PC-3 (cell line): ENCODE measurements around the gene PXT1. TPM values are rescaled to one million over a fixed set of nuclear protein-coding genes. Genes with fewer than 3 reads are reported as not detected.

Experiments used
- ATAC-seq: fragments of 200-7000 bp; cut with Tn5 transposase; 2 replicates; pipeline ENCODE4 v1.9.1; 2020; ENCODE audit warnings: mild to moderate bottlenecking, moderate library complexity
- BruUV-seq: library from RNA; stranded (reverse); fragments of 400-500 nt; replicated peaks from 2 replicates; lab custom pipeline; 2021; lab: Mats Ljungman, UMichigan
- CTCF ChIA-PET: fragments of 300-600 bp; sonication (Branson Sonifier 250); formaldehyde crosslinking; loops from one replicate; lab custom pipeline; 2022; ENCODE audit warnings: antibody characterized with exemption; lab: Charles Lee
- POLR2A ChIA-PET: fragments of 300-600 bp; sonication (Branson Sonifier 250); formaldehyde crosslinking; loops from one replicate; lab custom pipeline; 2022; ENCODE audit warnings: antibody characterized with exemption; ENCODE audit not compliant: unreplicated experiment; lab: Charles Lee
- DNase-seq: peaks from one replicate; pipeline ENCODE4 v3.0.0-alpha.2; 2015
- H2AFZ ChIP-seq: fragments of 300-600 bp; sonication (generic); 2 replicates; pipeline ENCODE4 v1.6.0; 2016; ENCODE audit warnings: antibody characterized with exemption, low read length
- H3F3A ChIP-seq: fragments of 300-600 bp; sonication (generic); one replicate; pipeline ENCODE4 v1.6.0; 2017; ENCODE audit warnings: antibody characterized with exemption, low read length, control low read depth, mild to moderate bottlenecking; ENCODE audit not compliant: unreplicated experiment
- H3K27ac ChIP-seq: fragments of 300-600 bp; sonication (generic); 2 replicates; pipeline ENCODE4 v1.5.1; 2016; ENCODE audit warnings: mild to moderate bottlenecking, low read length
- H3K27me3 ChIP-seq: fragments of 300-600 bp; sonication (generic); 2 replicates; pipeline ENCODE4 v1.6.1; 2016; ENCODE audit warnings: low read length, mixed read lengths
- H3K36me3 ChIP-seq: fragments of 300-600 bp; sonication (generic); 2 replicates; pipeline ENCODE4 v1.6.1; 2016; ENCODE audit warnings: low read depth, mixed run types, low read length, mixed read lengths
- H3K4me1 ChIP-seq: fragments of 300-600 bp; sonication (generic); 2 replicates; pipeline ENCODE4 v1.5.1; 2016; ENCODE audit warnings: low read length; ENCODE audit not compliant: insufficient read depth
- H3K4me2 ChIP-seq: fragments of 300-600 bp; sonication (generic); 2 replicates; pipeline ENCODE4 v1.6.0; 2016; ENCODE audit warnings: low read length
- H3K4me3 ChIP-seq: fragments of 300-600 bp; sonication (generic); 2 replicates; pipeline ENCODE4 v1.5.1; 2016; ENCODE audit warnings: mild to moderate bottlenecking, low read length, mixed read lengths
- H3K79me2 ChIP-seq: fragments of 300-600 bp; sonication (generic); 2 replicates; pipeline ENCODE4 v1.6.1; 2017; ENCODE audit warnings: low read length, mixed read lengths
- H3K9ac ChIP-seq: fragments of 300-600 bp; sonication (generic); 2 replicates; pipeline ENCODE4 v1.6.0; 2016; ENCODE audit warnings: mild to moderate bottlenecking, low read length
- H3K9me2 ChIP-seq: fragments of 300-600 bp; sonication (generic); replicated peaks from 2 replicates; pipeline ENCODE4 v1.6.1; 2016; ENCODE audit warnings: mixed run types, low read length, mixed read lengths
- H3K9me3 ChIP-seq: fragments of 300-600 bp; sonication (generic); 2 replicates; pipeline ENCODE4 v1.6.1; 2016; ENCODE audit warnings: low read length, mixed read lengths
- H4K20me1 ChIP-seq: fragments of 300-600 bp; sonication (generic); 2 replicates; pipeline ENCODE4 v1.6.1; 2016; ENCODE audit warnings: low read length, mixed read lengths
- CTCF ChIP-seq: fragments of 300-600 bp; sonication (generic); conservative IDR thresholded peaks from 2 replicates; pipeline ENCODE4 v1.5.1; 2017; ENCODE audit warnings: antibody characterized with exemption, low read depth, mild to moderate bottlenecking, low read length
- EZH2 ChIP-seq: fragments of 300-600 bp; sonication (generic); IDR thresholded peaks from one replicate; pipeline ENCODE4 v1.6.1; 2017; ENCODE audit warnings: antibody characterized with exemption, mild to moderate bottlenecking, low read length; ENCODE audit not compliant: unreplicated experiment
- EZH2phosphoT487 ChIP-seq: fragments of 300-600 bp; sonication (generic); IDR thresholded peaks from 2 replicates; pipeline ENCODE4 v1.6.1; 2018; ENCODE audit warnings: mild to moderate bottlenecking, antibody characterized with exemption, low read length, borderline replicate concordance
- intact Hi-C: fragments of 100-400 bp; cut with micrococcal nuclease; formaldehyde crosslinking; loops from 2 replicates; pipeline ENCODE4 v1.9.0; 2023
- total RNA-seq: library from RNA; depleted of rRNA; stranded (reverse); fragments of >200 nt; gene quantifications from 2 replicates; pipeline ENCODE4 v1.2.3, GENCODE V29; 2014

The PXT1 gene
- total RNA-seq, 1 experiment from 2014 or later = not detected

DNA sequence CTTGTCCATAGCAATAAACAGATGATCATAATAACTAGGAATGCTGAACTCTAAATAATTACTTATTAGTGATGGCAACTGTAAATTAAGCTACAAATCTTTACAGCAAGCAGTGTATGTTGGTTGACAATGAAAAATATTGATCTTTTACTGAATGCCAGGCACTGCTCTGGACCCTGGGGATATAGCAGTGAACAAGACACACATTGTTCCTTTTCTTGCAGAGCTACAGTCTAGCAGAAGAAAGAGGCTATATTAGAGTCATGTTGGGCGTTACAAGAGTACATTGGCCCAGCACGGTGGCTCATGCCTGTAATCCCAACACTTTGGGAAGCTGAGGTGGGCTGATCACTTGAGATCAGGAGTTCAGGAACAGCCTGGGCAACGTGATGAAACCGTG lies 11.5 kb downstream of the PXT1 start:
- ATAC-seq (no peak), DNase-seq (no peak)
- TF ChIP-seq CTCF (no peak), EZH2phosphoT487 (no peak), EZH2 (no peak)

DNA sequence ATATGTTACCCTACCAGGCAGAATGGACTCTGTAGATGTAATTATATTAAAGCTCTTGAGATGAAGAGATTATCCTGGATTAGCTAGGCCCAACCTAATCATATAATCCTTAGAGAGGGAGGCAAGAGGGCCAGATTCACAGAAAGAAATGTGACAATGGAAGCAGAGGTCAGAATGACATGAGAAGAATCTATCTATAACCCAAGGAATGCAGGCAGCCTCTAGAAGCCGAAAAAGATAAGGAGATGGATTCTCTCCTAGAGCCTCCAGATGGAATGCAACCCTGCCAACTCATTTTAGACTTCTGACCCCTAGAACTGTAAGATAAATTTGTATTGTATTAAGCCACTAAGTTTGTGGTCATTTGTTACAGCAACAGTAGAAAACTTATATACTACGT lies 12.3 kb downstream of the PXT1 start:
- H2AFZ ChIP-seq = no peak overlapping the region
- peaks cover 11% of the 10 kb centered on the region for H3K4me1 ChIP-seq
- POLR2A ChIA-PET = interaction anchor here (0.5 kb wide), 1 partner anchor 509 kb away, joined by 3 read pairs; no protein-coding TSS in a partner anchor
- H3K9me3 ChIP-seq = no peaks in the 10 kb centered on the region
- H3K9ac ChIP-seq = no peak overlapping the region
- no peak overlapping the region for H3K4me3 ChIP-seq
- CTCF ChIA-PET = no interaction called here
- intact Hi-C loops = no loop called here
- no peak overlapping the region for H3K4me2 ChIP-seq
- ATAC-seq = no peak
- TF ChIP-seq CTCF (no peak), EZH2phosphoT487 (no peak), EZH2 (no peak)
- no peaks in the 10 kb centered on the region for H3K9me2 ChIP-seq
- no TSS peak for BruUV-seq
- H3K27ac ChIP-seq = no peak overlapping the region
- no peaks in the 10 kb centered on the region for H4K20me1 ChIP-seq
- no peaks in the 10 kb centered on the region for H3F3A ChIP-seq
- H3K36me3 ChIP-seq = no peaks in the 10 kb centered on the region
- no peak for DNase-seq
- H3K79me2 ChIP-seq = no peaks in the 10 kb centered on the region
- no peaks in the 10 kb centered on the region for H3K27me3 ChIP-seq

More for the DNA sequence above, 11.5 kb downstream of the PXT1 start:
- no peak overlapping the region for H3K27ac ChIP-seq
- BruUV-seq = no TSS peak
- intact Hi-C loops = no loop called here
- H3K4me3 ChIP-seq = no peak overlapping the region
- H2AFZ ChIP-seq = no peak overlapping the region
- no peaks in the 10 kb centered on the region for H3K9me3 ChIP-seq
- H4K20me1 ChIP-seq = no peaks in the 10 kb centered on the region
- H3K4me2 ChIP-seq = no peak overlapping the region
- no peaks in the 10 kb centered on the region for H3K9me2 ChIP-seq
- H3K36me3 ChIP-seq = no peaks in the 10 kb centered on the region
- no peak overlapping the region for H3K9ac ChIP-seq
- H3F3A ChIP-seq = no peaks in the 10 kb centered on the region
- CTCF ChIA-PET = no interaction called here
- H3K79me2 ChIP-seq = no peaks in the 10 kb centered on the region
- POLR2A ChIA-PET = no interaction called here
- H3K4me1 ChIP-seq = peaks cover 11% of the 10 kb centered on the region
- no peaks in the 10 kb centered on the region for H3K27me3 ChIP-seq

GRCh38 chr6:36428911-36429310 lies 13.7 kb downstream of the PXT1 start:
- Histone ChIP-seq H4K20me1 (no peaks in the 10 kb centered on the region), H3K9me2 (no peaks in the 10 kb centered on the region), H3K4me1 (peaks cover 11% of the 10 kb centered on the region), H3K4me3 (no peak overlapping the region), H2AFZ (no peak overlapping the region), H3F3A (no peaks in the 10 kb centered on the region), H3K27ac (no peak overlapping the region), H3K36me3 (no peaks in the 10 kb centered on the region), H3K27me3 (no peaks in the 10 kb centered on the region), H3K79me2 (no peaks in the 10 kb centered on the region), H3K9me3 (no peaks in the 10 kb centered on the region), H3K4me2 (no peak overlapping the region), H3K9ac (no peak overlapping the region)
- DNase-seq = no peak
- ChIA-PET CTCF (no interaction called here), POLR2A (no interaction called here)
- intact Hi-C loops = no loop called here
- no peak for ATAC-seq
- no TSS peak for BruUV-seq
- TF ChIP-seq CTCF (no peak), EZH2 (no peak), EZH2phosphoT487 (no peak)
